HL-60/S4 treated with phorbol 12-myristate 13-acetate at 8.2 ng/mL for 4 days and 3 days (cell line): ENCODE data around the gene TNFRSF6B.
"Not testable (repeated sequence)": the region's sequence is repeated elsewhere in the genome, so short reads cannot be mapped to it uniquely, and the experiment has no call there.

ENCODE experiments used
- in situ Hi-C: fragments of 300-500 bp; cut with MboI; formaldehyde crosslinking; loops from 2 replicates; pipeline ENCODE4 v1.15.0; 2022; ENCODE audit warnings: low sequenced_read_pairs

Gene TNFRSF6B

DNA sequence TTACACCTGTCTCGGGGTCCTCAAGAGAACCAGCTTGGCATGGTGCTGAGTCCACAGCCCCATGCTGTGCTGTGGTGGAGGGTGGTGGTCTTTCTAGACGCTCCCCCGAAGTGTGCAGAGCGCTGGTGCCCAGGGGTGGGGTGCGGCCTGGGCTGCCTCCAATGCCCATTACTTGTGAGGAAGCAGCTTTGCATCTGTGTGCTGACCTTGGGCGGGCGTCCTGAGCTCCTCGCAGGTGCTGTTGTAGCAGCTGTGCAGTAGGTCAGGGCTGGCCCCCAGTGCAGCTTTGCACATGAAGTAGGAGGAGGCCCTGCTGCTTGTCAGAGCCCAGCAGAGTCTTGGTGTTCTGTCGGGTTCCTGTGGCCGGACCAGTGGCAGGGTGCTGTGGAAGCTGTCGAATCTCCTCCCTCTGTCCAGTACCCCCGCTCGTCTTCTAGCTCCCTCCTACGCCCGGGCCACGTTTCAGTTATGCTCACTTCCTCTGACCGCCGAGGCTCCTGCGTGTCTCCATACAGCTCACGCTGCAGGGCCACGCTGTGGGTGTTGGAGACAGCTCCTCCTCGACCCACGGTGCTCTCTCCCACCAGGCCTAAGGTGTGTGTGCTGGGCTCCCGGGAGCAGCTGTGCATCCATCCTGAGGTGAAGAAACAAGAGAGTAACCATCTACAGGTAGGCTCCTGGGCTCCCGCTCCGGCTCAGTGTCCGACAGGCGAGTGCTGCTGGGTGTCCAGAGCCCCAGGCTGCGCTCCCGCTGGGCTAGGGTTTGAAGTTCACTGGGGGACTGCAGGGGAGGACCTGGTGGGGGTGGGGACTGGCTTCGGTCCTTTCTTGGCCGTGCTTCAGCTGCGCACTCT, 34.3 kb upstream of the TNFRSF6B start:
- in situ Hi-C loops = no loop called here

DNA sequence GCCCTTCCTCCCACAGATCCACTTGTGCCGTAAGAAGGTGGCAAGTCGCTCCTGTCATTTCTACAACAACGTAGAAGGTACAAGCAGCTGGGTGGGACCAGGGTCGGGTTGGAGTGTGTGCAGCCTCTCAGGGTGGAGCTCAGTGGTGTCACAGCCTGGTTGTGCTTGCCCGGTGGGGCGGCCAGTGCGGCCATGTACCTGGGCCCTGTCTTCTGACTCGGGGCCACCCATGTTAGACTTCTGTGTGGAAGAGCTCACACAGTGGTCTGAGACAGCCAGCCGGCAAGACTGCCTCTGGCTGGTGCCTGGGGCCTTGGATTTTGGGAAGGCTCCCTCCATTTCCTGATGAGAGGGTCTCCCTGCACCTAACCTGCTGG, 33.7 kb upstream of the TNFRSF6B start:
- in situ Hi-C loops = no loop called here

DNA sequence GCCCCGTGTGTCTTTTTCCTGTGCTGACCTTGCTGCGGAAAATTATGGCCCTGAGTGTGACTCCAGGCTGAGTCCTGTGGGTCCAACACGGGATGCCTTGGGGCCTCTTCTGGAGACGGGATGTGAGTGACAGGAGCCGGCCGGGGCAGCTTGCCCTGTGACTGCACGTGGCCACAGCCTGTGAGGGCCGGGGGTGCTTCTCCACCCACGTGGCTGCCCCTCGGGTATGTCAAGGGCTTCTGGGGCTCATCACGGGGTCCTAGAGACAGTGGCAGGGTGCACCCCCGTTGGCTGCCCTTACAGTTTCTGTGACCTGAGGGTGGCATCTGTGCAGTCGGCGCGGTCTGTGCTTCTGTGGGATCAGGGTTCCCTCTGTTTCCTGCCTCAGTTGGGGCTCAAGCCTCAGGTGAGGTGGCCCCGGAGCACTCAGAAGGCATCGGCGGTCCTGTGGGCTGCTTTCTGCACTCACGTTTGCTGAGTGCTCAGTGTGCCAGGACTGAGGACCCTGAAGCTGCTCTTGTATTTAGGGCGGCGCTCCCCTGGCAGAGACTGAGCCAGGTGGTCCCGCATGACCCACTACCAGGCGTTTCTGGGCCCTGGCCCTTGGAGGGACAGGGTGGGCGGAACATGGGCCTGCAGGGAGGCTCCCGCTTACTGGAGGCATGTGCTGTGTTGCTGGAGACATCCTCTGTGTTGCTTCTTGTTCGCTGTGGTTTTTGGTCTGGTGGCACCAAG, 33.0 kb upstream of the TNFRSF6B start:
- in situ Hi-C loops = no loop called here

DNA sequence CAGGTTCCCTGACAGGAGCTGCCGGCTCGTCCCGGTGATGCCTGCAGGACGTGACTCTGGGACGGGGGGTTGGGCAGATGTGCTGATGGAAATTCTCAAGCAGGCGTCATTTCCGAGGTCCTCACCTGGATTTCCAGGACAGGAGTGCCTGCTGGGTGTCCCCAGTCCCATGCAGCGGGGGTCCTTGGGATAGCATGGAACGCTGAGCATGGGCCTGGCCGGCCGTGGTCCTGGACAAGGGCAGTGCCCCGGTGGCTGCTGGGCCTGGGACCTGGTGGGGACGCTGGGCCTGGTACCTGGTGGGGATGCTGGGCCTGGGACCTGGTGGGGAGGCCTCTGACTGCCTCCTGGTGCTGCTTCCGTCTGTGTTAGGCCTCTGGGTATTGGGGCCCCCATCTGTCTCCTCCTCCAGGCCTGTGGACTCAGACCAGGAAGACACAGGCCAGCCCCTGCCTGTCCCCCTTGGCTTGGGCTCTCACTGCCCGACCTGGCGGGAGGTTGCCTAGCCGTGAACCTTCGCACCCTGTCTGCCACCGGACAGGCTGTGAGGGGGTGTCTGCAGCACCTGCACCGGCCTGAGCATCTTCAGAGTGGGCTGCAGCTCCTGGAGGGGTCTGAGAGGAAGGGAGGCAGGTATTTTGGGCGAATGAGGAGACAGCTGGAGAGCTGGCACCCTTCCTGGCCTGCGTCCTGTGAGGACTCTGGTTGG, 32.2 kb upstream of the TNFRSF6B start:
- in situ Hi-C loops = no loop called here

DNA sequence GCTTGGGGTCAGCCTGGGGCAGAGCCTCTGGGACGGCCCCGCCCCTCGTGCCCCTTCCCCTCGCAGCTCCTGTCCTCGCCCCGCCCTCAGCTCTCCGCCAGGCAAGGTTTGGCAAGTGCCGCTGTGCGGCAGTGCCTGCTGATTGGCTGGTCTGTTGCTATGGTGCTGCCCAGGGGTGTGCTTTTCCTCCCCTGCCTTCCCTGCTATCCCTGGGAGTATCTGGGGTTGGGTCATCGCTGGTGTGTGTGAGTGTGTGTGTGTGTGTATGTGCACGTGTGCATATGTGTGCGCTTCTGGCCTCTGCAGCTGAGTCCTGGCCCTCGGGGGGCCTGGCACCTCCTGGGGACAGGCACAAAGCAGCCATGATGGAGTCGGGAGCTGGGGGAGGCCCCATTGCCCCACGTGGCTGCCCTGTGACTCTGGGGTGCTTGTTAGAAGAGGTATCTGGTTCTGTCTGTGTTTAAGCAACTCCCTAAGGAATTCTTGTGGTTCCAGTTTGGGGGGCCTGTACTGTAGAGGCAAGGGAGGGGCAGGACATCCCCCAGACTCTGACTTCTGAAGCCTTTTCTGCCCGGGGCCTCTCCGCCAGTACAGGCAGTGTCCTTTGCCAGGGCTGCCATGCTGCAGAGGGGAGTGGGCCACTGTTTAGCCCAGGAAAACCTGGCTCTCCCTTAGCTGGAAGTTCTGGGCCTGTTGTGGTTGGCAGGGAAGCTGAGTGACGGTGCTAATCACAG, 31.4 kb upstream of the TNFRSF6B start:
- in situ Hi-C loops = no loop called here

DNA sequence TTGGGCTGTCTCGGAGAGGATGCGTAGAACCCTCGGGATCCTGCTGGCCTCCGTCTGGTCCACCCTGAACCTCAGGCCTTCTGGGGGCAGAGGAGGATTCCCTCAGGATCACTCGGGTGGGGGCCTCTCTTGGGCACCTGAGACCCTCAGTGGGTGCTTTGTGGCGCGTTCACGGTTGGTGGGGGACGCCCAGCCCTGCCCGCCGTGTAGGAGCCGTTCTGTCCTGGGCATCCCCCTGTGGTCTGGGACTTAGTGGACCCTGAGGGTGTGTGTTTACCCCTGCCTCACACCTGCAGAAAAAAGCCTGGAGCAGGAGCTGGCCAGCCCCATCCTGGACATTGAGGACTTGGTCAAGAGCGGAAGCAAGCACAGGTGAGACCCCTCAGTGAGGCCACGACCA, 30.7 kb upstream of the TNFRSF6B start:
- in situ Hi-C loops = no loop called here

DNA sequence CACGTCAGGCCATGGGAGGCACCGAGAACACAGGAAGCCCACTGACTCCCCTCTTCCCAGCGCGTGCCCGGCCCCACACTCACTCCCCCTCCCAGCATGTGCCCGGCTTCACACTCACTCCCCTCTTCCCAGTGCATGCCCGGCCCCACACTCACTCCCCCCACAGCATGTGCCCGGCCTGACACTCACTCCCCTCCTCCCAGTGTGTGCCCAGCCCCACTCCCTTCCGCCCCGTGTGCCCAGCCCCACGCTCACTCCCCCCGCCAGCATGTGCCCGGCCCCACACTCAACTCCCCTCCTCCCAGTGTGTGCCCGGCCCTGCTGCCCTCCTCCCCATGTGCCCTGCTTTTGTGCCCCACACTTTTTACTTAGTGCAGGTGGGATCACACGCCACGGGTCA, 28.6 kb upstream of the TNFRSF6B start:
- in situ Hi-C loops = no loop called here

DNA sequence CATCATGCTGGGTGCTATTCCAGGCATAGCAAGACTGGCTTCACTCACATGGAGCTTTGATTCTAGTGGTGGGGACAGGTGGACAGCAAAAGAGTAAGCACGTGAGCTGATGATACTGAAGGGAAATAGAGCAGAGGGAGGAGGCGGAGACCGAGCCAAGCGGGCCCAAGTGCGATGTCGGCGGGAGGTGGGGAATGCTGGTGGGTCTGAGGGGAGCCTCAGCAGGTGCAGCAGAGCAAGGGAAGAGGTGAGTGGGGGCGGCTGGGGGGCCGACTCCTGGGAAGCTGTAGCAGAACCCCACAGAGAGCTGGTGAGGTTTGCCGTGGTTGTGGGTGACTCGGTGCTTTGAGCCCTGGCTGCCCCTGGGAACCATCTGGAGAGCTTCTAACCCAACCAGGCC, 28.1 kb upstream of the TNFRSF6B start:
- in situ Hi-C loops = no loop called here

DNA sequence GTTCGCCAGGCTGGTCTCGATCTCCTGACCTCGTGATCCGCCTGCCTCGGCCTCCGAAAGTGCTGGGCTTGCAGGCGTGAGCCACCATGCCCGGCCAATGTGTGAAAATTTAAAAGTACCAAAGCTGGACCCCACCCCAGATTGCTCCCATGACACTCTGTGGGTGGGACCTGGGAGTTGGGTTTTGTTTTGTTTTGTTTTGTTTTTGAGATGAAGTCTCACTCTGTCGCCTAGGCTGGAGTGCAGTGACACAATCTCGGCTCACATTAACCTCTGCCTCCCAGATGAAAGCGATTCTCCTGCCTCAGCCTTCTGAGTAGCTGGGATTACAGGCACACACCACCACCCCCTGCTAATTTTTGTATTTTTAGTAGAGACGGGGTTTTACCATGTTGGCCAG, 24.8 kb upstream of the TNFRSF6B start:
- in situ Hi-C loops = not testable (repeated sequence)

DNA sequence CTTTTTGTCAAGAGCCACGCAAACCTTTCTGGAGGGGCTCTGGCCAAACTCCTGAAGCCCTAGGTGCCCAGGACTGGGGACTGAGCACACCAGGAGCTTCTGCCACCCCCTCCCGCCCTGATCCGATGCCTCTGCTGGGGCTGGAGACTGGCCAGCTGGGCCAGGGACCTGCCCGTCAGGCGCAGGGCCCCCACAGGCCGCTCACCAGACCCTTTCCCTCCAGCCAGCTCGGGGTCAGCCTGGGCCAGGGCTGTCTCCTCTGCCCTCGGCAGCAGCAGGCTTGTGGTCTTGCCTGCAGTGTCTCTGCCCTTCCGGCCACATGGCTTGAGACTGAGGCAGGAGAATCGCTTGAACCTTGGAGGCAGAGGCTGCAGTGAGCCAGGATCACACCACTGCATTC, 23.8 kb upstream of the TNFRSF6B start:
- in situ Hi-C loops = no loop called here

DNA sequence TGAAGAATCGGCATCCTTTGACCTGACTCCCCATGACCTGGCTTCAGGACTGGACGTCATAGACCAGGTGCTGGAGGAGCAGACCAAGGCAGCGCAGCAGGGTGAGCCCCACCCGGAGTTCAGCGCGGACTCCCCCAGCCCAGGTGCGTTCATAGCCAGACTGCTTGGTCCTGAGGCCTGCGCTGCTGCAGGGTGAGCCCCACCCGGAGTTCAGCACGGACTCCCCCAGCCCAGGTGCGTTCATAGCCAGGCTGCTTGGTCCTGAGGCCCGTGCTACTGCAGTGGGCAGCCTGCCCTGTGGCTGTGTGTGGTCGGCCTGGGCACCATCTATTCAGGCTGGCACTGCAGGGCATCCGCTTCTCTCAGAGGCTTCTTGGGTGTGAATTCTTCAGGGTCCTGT, 22.5 kb upstream of the TNFRSF6B start:
- in situ Hi-C loops = no loop called here

DNA sequence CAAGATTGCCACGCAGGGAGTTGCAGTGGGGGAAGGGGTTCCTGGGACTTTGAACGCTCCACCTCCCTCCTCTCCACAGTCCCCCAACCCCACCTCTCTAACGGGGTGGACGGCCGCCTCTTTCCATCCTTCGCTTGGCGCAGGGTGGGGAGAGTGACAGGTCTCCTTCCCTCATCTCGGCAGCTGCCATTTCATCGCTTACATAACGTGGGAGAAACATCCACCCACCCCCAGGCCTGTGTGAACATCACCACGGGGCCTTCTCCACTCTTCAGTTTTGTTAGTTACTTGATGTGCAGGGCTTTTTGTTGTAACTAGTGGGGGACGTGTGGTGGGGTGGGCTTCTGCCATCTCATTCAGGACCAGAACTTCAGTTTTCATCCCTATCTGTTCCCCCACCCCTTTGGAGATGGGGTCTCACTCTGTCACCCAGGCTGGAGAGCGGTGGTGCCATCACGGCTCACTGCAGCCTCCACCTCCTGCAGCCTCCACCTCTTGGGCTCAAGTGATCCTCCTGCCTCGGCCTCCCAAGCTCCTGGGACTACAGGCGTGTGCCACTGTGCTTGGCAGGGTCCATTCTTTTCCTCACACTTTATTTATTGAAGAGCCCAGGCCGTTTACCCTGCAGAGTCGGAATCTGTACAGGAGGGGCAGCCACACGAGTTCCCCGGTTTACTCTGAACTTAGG, 20.6 kb upstream of the TNFRSF6B start:
- in situ Hi-C loops = no loop called here

DNA sequence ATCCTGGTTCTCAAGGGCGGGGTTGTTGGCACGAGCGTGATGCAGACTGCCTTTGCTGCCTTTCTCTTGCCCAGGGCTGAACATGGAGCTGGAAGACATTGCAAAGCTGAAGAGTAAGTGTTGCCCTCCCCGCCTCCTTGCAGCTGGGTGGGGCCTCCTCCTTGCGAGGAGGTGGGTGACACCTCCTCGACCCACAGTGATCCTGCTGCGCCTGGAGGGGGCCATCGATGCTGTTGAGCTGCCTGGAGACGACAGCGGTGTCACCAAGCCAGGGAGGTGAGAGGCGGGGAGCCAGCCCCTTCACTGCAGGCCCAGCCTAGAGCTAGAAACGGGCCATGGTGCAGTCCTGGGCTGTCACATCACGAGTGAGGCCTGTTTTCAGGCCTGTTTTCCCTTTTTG, 18.4 kb upstream of the TNFRSF6B start:
- in situ Hi-C loops = no loop called here

DNA sequence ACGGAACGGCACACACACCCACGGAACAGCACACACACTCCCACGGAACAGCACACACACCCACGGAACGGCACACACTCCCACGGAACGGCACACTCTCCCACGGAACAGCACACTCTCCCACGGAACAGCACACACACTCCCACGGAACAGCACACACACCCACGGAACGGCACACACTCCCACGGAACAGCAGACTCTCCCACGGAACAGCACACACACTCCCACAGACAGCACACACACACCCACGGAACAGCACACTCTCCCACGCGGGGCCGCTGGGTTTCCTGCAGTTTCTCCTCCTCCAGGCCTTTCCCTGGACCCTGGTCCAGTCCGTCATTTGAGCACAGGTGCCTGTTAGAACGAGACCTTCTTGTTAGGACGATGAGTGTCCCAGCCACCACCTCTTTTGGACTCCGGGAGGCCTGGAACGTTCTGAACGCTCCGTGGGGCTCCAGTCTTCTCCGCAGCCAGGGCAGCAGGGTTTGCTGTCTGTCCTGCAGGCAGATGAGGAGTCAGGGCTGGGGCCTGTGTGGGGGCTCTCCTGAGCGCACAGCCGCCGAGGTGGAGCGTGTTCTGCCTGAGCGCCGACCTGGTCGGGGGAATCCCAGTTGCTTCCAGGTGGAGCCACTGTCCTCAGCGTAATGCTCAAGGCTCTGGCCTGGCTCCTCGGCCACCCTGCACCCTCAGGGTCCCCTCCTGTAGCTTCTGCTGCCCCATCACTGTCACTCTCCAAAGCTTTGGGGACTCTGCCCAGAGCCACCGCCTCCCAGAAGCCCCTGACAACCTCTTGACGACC, 17.6 kb upstream of the TNFRSF6B start:
- in situ Hi-C loops = no loop called here

DNA sequence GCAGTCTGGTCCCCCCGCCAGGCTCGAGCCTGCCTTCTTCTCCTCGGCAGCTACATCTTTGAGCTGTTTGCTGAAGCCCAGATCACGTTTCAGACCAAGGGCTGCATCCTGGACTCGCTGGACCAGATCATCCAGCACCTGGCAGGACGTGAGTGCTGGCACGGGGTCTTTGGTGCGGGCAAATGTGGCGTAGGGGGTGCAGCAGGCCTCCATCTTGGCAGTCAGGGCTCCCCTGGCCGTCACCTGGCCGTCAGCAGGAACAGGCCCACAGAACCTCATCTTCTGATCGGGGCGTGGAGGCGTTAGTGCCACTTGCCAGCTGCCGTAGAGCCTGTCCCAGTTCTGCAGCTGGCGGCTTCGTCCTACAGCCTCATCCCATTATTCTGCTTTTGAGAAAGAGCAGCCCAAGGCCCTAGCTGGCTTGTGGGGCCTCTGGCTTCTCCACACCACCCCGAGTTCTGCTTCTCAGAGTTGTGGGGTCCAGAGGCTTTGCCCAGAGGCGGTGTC, 16.6 kb upstream of the TNFRSF6B start:
- in situ Hi-C loops = no loop called here

DNA sequence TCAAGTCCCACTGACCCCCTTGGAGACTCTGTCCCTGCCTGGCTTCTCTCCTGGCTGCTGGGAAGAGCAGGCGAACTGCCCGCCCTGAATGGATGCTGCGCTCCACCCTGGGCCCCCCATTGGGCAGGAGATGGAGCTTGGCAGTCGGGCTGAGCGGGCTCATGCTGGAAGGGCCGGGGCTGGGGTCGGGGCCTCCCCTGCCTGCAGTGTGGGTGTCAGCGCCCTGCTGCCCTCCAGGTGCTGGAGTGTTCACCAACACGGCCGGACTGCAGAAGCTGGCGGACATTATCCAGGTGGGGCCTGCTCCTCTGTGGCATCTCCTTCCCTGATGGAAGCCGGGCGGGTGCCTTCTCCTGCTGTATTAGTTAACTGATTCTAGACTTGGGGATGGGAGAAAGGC, 16.0 kb upstream of the TNFRSF6B start:
- in situ Hi-C loops = no loop called here

DNA sequence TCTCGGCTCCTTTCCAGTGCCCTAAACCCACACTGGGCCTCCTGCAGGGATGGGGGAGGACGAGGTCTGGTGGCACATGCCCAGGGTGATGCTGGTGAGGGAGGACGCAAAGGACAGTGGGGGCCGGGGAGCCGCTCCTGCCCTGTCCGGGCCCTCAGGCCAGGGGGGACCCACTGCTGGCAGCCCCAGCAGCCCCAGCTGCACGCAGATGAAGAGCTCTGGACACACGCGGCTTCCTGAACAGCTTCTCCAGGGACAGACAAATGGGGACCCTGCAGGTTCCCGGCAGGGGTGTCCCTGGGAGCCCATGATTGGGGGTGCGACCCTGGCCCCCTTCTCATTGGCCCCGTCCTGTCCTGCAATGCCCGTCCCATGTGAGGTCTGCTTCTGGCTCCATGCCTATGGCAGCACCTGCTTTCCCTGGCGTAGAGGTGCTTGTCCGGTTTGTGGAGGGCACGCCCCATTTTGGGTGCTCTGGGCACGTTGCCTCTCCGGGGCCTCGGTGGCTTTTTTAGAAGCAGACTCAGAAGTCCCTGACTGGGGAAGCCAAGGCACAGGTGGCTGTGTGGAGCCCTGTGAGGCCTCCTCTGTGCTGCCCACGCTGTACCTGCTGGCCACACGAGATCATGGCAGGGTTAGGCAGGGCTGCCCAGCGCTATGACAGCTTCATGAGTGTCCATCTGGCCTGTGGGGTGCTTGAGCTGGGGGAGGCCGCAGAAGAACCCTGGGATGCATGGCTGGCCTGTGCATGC, 15.4 kb upstream of the TNFRSF6B start:
- in situ Hi-C loops = no loop called here

DNA sequence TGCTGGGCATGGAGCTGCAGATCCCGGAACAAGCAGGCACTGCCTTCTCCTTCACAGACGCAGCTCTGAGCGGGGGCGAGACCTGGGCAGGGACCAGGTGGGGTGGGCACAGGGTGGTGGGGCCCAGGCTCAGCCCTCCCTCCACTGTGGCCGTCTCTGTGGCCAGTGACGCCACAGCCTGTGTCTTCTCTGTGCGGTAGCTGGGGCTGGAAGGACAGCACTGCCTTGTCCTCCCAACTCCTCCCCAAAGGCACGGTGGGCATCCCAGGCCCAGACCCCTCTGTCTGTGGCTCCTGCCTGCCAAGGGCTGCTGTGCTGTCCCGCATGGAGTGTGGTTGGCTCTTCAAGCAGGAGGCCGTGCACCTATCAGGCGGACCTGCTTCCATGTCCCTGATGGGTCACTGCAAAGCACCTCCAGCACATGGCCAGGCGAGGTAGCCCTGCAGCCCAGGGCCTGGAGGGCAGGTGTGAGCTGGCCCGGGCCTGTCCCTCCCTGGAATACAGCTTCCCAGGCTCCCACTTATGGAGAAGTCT, 14.8 kb upstream of the TNFRSF6B start:
- in situ Hi-C loops = no loop called here
